GM19023 (cell line): ENCODE data around the gene SMIM7.
A peak's percentile ranks its signal among the peaks of the same experiment; 100 is the strongest.
"Not testable (repeated sequence)": the region's sequence is repeated elsewhere in the genome, so short reads cannot be mapped to it uniquely, and the experiment has no call there.

Source experiments
- ATAC-seq: cut with Tn5 transposase; IDR thresholded peaks from one replicate; pipeline ENCODE4 v1.9.1; 2021; ENCODE audit warnings: mild to moderate bottlenecking, moderate library complexity; ENCODE audit not compliant: unreplicated experiment

The SMIM7 gene

DNA sequence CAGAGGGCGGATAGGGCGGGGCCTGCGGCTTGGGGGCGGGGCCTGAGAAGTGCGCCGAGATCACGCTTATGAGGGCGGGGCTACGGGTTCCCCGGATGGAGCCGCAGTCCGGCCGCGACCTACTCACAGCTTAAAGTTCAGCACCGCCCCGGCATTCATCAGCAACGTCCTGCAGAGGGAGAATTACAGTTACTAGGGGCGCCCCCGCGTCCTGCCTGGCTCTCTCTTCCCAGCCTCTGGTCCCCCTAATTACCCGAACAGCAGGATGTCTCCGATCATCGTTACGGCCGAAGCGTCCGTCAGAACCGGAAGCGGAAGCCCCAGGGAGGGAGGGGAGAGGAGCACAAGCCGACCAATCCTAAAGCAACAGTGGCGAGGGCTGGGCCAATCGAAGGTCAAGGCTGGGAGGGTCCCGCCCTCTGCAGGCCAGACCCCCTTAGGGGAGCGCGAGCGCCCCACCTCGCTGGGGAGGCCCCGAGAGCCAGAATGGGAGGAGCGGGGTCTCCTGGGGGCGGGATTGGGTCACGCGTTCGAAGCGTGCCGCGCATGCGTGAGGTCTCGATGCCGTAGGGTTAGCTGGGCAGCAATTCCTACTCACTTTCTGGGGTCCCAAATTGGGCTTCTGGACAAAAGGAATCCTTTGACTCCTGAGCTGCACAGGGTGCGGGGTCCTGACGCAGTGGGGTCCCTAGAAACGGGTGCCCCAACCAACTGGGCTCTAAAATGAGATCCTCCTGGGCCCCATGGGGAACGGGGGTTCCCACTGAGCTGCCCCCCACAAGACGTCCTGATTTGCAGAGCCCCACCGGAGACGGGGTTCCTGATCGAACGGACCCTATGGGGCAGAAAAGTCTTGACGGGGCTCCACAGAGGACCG, at the start of gene SMIM7:
SMIM7 (minus strand) TSS at position 313 of the 877 bp plus-strand sequence; CDS start at position 279, 34 bp downstream.
- ATAC-seq, result peak; percentile 90

DNA sequence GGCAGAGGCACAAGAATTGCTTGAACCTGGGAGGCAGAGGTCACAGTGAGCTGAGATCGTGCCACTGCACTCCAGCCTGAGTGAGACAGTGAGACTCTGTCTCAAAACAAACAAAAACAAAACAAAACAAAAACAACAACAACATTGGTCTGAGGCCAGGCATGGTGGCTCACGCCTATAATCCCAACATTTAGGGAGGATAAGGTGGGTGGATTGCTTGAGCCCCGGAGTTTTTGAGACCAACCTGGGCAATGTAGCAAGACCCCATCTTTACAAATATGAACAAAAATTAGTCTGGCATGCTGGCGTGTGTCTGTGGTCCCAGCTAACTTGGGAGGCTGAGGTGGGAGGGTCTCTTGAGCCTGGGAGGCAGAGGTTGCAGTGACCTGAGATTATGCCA, 43.7 kb upstream of the SMIM7 start:
- no peak for ATAC-seq

DNA sequence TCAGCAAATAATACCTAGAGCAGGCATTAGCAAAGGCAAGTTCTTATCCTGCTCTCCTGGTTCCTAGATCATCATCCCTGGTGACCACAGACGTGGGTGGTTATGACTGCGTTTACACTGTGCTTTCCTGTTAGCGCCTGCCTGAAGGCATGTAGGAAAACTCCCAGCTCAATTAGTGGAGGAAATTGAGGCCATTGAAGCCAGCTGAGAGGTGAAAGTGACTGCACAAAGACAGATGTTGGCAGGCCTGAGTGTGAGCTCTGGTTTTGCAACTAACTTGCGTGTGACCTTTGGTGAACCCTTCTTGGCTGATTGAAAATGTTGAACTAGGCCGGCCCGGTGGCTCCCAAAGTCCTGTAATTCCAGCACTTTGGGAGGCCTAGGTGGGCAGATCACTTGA, 42.2 kb upstream of the SMIM7 start:
- ATAC-seq, result no peak

DNA sequence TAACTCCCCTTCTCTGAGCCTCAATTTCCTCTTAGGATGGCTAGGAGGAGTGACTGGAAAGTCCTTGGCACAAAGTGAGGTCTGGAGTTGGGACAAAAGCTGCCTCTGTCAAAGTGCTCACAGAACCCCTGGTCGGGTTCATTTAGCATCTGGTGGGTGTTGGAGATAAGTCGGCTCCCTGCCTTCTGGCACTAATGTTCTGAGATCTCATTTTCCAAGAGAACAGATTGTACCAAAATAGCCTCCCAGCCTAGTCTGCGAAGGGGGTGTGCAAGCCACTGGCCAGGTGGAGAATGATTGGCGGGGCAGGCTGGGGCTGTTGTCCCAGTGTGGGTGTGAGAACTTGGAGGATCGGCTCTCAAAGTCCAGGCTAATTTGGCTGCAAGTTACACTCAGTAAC, 39.0 kb upstream of the SMIM7 start:
- no peak for ATAC-seq

DNA sequence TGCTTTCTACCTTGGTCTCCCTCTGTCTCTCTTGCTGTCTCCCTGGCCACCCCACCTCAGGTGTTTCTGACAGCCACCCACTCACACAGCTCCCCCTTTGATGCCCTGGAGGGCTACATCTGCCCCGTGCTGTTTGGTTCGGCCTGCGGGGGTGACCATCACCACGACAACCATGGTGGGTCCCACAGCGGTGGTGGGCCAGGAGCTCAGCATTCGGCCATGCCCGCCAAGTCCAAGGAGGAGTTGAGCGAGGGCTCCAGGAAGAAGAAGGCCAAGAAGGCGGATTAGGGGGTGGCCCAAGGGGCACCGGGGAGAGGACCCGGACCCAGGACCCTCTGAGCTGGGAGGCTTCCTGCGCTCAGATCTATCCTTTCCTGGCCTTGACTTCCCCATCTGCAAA, 28.1 kb upstream of the SMIM7 start:
- ATAC-seq, result no peak

DNA sequence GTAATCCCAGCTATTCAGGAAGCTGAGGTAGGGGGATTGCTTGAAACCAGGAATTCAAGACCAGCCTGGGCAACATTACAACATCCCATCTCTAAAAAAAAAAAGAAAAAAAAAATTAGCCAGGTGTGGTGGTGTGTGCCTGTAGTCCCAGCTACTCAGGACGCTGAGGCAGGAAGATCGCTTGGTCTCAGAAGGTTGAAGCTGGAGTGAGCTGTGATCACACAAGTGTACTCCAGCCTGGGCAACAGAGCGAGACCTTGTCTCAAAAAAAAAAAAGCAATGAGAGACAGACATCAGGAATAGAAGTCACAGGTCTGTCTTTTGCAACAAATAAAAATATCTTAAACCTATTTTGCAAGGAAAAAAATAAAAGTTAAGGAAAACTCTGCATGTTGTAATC, 24.3 kb upstream of the SMIM7 start:
- ATAC-seq, result no peak

DNA sequence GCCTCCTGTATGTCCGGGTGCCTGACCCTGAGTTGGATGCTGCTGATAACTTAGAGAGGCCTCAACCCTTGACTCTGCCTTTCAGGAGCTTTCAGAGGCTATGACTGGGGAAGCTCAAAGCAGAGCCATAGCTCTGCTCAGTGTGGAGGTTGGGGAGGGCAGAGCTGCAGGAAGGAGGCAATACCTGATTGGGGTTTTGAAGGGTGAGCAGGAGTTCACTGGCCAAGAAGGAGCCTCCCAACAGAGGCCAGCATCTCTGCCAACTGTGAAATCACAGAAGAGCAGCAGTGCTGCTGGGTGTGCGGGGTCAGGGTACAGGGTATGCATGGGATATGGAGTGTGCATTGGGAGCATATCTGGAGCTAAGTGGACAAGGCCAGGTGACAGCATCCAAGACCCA, 22.6 kb upstream of the SMIM7 start:
- ATAC-seq, result no peak

DNA sequence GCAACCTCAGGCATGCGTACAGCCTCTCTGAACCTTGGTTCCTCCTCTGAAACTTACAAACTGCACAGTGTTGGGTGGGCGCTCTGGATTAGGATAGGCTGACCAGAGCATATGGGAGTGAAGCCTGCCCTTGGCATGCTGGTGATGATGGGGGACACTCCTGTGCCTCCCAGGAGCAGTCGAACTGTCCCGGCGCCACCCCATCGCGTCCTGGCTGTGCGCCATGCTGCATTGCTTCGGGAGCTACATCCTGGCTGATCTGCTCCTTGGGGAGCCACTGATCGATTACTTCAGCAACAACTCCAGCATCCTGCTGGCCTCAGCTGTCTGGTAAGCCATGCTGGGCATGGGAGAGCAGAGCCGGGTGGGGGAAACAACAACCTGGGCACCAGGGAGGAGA, 19.9 kb upstream of the SMIM7 start:
- ATAC-seq, result no peak

DNA sequence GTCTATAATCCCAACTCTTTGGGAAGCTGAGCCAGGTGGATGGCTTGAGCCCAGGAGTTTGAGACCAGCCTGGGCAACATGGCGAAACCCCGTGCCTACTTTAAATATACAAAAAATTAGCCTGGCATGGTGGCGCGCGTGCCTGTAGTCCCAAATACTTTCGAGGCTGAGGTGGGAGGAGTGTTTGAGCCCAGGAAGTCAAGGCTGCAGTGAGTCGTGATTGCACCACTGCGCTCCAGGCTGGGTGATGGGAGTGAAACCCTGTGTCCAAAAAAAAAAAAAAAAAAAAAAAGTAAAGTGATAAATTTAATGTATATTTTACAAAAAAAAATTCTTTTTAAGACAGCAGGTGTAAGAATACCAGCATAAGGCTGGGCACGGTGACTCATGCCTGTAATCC, 18.6 kb upstream of the SMIM7 start:
- no peak for ATAC-seq

DNA sequence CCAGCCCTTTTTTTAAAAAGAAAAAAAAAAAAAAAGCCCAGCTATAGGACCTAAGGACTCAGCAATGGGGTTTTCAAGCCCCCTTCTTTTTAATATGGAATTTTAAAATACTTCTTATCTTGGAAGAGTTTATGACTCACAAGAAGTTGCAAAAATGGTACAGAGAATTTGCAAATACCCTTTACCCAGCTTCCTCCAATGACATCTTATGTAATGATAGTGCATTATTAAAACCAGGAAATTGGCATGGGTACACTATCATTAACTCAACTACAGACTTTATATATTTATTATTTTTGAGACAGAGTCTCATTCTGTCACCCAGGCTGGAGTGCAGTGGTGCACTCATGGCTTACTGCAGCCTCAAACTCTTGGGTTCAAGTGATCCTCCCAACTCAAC, 17.1 kb upstream of the SMIM7 start:
- no peak for ATAC-seq

DNA sequence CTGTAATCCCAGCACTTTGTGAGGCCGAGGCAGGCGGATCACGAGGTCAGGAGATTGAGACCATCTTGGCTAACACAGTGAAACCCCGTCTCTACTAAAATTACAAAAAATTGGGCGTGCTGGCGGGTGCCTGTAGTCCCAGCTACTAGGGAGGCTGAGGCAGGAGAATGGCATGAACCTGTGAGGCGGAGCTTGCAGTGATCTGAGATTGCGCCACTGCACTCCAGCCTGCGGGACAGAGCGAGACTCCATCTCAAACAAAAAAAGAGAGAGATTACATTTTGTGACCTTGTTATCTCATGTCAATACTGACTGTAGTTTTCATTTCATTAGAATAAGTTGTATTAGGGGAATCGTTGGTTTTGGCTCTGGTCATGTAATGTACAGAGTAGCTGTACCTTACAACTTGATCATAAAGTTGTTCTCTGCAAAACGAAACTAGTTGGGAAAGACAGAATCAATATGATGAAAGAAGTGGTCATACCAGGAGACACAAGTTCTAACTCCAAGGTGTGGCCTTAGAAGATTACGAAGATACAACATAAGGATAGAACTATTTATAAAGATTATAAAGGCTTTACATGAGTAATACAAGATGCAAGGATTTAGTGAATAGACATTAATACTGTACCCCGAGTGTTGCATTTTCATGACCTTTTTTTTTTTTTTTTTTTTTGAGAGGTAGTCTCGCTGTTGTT, 16.3 kb upstream of the SMIM7 start:
- no peak for ATAC-seq

DNA sequence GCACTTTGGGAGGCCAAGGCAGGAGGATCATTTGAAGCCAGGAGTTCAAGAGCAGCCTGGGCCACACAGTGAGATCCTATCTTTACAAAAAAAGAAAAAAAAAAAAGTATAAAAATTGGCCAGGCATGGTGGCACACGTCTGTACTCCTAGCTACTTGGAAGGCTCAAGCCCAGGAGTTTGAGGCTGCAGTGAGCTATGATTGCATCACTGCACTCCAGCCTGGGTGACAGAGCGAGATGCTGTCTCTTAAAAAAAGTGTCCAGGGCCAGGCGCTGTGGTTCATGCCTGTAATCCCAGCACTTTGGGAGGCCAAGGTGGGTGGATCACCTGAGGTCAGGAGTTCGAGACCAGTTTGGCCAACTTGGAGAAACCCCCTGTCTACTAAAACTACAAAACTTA, 13.9 kb upstream of the SMIM7 start:
- ATAC-seq, result not testable (repeated sequence)

DNA sequence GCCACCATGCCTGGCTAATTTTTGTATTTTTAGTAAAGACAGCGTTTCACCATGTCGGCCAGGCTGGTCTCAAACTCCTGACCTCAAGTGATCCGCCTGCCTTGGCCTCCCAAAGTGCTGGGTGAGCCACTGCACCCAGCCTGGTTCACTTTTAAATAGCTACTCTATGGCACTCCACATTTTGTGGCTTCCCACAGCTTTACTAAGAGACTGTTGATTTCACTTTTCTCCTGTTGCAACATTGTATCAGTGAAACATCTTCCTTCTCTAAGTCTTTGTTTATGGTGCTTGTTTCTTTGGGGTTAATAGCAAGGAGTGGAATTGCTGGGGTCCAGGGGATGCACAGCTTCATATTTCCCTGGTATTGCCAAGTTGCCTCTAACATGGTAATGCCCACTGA, 13.3 kb upstream of the SMIM7 start:
- ATAC-seq, result no peak

DNA sequence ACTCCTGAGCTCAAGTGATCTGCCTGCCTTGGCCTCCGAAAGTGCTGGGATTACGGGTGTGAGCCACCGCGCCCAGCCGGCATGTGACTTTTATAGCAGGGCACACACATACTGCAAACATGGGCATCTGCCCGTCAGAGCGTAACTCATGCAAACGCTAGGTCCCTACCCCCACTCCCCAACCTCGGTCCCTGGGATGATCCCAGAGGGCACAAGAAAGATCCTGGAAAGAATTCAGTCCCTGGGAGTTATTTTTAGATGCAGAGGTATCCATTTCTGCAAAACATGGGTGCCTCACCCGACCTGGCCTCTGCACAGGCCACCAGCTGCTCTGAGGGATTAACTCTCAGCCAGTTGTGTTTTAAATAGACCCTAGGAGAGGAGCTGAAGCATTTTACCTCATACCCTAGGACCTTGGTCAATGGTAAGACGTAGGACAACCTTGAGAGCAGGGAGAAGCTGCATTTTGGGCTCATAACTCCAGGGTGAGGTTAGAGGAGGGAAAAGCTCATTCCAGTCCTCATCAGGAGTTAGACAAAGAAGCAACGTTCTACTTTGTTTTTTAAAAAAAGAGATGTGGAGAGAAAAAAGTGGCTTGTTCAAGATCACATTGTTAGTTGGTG, 11.8 kb upstream of the SMIM7 start:
- ATAC-seq, result no peak

DNA sequence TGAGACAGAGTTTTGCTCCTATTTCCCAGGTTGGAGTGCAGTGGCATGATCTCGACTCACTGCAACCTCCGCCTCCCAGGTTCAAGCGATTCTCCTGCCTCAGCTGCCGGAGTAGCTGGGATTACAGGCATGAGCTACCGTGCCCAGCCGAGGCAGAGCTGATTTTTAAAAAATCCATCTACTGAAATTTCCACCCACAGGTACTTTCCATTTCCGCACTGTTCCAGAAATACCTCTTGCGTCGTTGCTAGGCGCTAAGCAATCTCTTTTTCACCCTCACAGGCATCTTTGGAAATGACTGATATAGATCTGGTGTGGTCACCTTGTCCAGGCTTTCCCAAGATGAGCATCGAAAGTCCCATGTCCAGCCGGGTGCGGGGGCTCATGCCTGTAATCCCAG, 10.3 kb upstream of the SMIM7 start:
- no peak for ATAC-seq

DNA sequence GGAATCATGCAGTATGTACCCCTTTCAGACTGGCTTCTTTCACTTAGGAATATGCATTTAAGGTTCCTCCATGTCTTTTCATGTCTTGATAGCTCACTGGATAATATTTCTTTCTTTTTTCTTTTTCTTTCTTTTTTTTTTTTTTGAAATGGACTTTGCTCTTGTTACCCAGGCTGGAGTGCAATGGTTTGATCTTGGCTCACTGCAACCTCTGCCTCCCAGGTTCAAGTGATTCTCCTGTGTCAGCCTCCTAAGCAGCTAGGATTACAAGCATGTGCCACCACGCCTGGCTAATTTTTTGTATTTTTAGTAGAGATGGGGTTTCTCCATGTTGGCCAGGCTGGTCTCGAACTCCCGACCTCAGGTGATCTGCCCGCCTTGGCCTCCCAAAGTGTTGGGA, 8.8 kb upstream of the SMIM7 start:
- ATAC-seq, result not testable (repeated sequence)

DNA sequence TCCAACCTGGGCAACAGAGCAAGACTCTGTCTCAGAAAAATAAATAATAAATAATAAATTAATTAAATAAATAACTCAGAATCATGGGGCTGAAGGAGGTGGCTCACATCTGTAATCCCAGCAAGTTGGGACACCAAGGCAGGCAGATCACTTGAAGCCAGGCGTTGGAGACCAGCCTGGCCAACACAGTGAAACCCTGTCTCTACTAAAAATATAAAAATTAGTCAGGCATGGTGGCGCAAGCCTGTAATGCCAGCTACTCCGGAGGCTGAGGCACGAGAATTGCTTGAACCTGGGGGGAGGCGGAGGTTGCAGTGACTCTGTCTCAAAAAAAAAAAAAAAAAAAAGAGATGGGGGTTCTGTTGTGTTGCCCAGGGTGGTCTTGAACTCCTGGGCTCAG, 8.2 kb upstream of the SMIM7 start:
- no peak for ATAC-seq

DNA sequence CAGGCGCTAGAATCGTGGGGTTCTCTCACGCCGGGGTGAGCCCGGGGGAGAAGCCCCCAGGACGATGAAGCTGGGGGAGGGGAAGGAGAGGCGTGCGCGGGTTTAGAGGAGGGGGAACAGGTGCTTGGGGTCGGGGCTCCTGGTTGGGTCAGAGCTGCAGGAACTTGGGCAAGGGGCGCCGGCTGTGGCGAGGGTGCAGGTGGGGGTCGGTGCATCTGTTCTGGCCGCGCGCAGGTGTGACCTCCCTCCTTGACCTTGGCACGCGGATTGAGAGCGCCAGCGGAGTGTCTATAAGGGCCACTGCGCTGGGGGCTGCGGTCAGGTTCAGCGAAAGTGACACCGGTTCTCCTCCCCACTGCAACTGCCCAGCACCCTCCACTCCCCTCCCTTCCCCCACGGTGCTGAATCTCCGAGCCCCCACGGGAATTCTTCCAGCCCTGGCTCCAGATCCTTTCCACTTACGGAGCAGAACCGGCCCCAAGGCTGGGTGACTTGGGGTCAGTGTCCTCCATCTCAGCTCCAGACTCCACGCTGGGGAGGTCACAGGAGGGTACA, 1.6 kb upstream of the SMIM7 start:
- no peak for ATAC-seq

DNA sequence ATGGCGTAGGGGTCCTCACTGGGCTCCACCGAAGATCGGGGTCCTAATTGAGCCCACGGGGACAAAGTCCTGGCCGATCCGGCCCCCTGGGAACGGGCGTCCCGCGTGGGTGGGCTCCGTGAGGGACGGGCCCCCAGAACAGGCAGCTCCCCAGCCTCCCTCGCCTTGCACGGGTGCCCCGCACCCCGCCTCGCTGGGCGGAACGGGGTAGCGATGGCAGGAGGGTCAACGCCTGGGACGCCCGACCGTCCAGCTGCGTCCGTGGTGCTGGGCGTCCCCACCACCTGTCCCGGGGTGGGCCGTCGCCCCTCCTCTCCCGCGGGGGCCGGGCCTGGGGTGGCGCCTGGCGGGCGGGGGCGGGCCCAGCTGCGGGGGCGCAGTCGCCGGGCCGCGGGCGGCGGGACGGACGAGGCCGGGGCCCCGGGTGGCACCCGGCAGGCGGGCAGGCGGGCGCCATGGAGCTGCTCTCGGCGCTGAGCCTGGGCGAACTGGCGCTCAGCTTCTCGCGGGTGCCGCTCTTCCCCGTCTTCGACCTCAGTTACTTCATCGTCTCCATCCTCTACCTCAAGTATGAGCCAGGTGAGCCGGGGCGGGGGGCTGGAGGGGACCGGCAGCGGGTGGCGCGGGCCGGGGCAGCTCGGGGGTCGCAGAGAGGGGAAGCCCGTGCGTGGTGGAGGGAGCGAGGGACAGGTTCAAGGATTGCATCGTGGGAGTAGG, 977 bp upstream of the SMIM7 start, which contains the start of gene TMEM38A:
TMEM38A (plus strand) TSS at position 377 of the 717 bp plus-strand sequence; CDS start at position 456, 79 bp downstream.
- no peak for ATAC-seq

DNA sequence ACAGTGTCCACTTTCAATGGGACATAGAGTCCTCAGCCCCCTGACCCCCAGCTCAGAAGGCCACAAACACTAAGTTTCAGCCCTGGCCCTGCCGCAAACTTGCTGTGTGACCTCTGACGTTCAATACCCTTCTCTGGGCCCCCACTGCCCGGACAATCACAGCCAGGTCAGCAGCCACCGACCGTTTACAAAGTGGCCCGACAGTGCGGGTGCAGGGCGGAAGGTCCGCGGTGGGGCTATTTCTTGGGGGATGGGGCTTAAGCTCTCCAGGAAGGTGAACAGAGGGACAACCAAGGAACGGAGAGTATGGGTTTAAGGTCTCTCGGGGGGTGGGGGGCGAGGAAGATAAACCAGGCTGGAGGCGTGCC, 496 bp downstream of the SMIM7 start:
- ATAC-seq, result no peak

DNA sequence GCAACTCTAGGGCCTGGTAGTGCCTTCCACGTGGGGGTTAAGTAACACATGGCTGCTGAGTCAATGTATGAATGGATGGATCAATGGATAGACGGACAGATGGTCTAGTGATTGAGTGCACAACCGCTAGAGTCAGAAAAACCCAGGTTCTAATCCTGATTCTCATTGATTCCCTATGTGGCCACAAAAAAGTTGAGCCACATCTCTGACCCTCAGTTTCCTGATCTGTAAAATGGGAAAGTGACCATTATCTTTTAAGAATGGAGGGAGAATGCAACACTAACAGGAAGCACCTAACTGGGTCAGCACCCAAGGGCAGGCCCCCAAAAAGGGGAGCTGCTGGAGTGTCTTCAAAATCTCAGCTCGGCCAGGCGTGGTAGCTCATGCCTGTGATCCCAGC, 2.6 kb downstream of the SMIM7 start:
- ATAC-seq, result no peak
